GM21619 (cell line): Measurements from ENCODE around the gene GRIA4.

Experiments
- ATAC-seq: cut with Tn5 transposase; IDR thresholded peaks from one replicate; pipeline ENCODE4 v1.9.1; 2021; ENCODE audit not compliant: unreplicated experiment

The GRIA4 gene

DNA sequence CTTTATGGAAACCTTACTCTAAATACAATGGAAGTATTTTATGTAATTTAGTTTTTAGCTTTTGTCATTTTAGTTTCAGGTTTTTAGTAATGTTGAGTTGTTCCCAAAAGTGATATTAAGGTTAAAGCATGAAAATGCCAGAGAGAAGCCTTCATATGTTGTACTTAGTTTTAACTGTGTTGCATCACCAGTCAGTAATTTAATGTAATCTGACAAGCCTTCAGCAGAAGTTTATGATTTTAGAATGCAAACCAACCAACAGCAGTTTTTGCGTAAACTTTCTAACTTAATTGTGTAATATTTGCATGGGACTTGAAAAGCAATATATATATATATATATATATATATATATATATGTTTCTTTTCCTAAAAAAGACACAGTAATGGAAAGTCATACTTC, 301.6 kb downstream of the GRIA4 start:
- no peak for ATAC-seq

DNA sequence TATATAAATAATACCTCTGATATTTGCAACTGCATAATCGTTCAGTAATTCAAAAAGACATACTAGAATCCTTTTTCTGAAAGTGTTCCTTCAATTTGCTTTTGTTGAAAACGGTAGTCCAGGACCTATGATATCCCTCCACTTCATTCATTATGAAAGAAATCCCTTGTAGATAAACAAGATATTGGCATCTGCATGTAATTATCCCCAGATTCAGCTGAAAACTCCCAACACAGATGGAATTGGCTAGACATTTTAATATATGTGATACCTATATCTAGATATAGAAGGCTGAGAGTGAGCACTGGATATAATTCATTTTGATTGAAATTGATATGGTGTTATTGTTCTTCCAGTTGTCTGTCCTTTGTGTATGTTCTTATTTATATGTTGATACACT, 302.8 kb downstream of the GRIA4 start:
- ATAC-seq: no peak

GRCh38 chr11:105915021-105915420, 305.1 kb downstream of the GRIA4 start:
- ATAC-seq: no peak

DNA sequence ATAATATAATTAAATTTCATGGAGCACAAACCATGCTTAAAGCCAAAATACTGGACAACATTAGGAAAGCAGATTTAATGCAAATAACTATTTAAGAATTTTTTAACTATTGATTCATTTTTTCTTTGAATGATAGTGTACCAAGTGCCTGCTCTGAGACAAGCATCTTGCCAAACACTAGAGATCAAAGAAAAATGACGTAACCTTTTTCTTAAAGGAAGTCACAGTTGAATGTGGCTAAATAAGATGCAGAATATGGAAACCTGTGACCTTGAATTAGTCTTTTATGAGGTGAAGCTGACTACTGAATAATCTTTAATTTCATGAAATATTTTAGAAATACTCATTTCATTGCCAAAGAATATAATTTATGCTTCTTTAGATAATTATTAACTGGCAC, 308.2 kb downstream of the GRIA4 start:
- ATAC-seq: no peak

DNA sequence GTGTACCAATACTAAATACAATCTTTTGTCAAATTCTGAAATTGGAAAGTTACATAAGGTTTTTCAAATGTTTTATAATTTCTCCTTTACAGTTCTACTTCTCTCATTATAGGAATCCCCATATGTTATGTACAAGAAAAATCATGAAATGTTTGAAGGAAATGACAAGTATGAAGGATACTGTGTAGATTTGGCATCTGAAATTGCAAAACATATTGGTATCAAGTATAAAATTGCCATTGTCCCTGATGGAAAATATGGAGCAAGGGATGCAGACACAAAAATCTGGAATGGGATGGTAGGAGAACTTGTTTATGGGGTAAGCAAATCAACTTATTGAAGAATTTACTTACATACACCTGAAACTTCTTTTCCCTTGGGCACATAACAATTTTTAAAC, 308.7 kb downstream of the GRIA4 start:
- no peak for ATAC-seq

DNA sequence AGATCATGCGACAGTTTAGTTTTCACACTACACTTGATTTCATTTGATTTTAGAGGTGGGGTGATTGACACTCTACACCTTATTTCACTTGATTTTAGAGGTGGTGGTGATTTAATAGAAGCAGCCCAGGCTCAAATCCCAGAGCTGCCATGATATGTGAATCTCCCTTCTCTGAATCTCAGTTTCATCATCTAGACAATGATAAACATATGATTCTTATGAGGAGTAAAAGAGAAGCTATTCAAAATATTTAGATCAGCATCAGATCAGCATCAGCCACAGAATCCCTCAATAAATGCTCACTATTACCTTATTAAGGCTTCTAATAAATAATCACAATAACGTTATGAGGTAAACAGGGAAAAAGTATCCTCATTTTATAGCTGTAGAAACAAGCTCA, 313.4 kb downstream of the GRIA4 start:
- ATAC-seq: no peak

DNA sequence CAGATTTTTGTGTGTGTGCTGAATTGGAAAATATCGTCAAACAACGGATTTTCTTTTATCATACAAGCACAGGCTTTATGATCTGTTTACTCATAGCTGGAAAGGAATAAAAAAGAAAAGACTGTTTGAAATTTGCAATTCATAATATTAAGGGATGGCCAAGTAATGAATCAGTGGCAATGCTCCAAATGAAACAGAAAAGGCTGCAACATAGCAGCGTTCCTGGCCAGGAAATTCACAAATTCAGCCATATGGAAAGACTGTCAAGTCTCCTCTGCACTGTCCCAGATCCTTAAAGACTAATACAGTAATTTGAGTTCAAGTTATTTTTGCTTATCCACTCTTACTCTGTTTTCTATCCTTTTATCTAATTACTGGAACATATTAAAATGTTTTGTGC, 313.9 kb downstream of the GRIA4 start:
- no peak for ATAC-seq

DNA sequence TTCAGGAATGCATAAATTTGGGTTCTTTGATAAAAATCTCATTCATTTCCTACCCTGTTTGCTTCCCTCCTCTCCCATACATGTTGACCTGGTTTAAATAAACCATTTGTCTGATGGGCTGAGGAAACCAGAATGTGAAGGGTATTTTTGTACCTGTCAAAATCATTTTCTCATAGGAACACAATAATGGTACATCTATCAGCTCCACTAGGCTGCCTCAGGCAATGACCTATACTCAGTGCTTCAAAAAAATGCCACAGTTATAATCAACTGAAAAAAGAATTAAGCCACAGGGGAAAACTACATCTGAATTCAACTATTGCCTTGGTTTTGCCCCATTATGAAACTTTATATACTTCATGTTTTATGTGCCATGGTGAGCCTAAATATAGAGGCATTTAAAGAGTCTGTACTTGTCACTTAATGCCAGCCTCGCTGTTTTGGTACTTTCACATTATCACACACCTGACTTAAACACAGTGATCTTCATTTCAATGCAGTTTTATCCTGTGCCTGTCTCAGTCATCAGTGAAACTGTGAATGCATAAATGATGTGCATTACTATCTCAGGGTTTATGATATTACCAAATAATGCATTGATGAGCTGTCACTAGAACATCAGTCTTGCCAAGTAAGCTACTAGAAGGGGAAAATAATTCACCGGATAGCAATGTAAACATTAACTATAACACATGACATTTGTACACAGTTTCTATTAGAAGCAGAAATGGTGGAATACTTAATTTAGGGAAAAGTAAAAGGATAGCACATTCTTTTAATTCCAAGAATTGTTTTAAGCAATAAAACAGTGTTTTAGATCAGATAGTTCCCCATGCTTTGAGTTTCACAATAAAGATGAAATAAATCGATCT, 319.4 kb downstream of the GRIA4 start:
- ATAC-seq: no peak

DNA sequence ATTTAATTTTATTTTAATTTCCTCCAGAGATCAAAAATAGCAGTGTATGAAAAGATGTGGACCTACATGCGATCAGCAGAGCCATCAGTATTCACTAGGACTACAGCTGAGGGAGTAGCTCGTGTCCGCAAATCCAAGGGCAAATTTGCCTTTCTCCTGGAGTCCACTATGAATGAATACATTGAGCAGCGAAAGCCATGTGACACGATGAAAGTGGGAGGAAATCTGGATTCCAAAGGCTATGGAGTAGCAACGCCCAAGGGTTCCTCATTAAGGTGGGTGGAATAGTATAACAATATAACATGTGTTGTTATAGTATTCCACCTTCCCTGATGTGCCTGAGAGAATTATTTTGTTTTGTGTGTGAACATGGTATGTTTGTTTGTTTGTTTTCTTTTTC, 323.8 kb downstream of the GRIA4 start:
- no peak for ATAC-seq

DNA sequence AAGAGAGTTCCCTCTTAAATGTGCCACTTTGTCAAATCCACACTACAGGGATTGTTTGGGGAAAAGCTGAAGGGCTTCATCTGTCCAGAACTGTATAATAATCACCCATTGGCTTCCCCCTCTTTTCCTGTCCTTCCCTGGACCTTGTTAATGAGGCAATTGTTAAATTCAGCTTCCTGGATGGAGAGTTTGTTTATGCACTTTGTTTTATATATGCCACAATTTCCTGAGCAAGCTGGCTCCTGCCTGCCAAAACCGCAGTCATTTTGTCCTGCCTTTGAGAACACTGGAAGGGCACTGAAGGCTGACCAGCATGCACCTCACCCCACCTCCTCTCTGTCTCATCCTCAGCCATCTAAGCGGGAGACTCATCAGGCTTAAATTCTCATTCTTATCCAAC, 325.9 kb downstream of the GRIA4 start:
- ATAC-seq: no peak

- ATAC-seq: peak; percentile 92
Measured at GRCh38 chr11:105937331-105937730, 327.5 kb downstream of the GRIA4 start.

- peak; percentile 34 for ATAC-seq
Measured at GRCh38 chr11:105937738-105938137, 327.9 kb downstream of the GRIA4 start.

DNA sequence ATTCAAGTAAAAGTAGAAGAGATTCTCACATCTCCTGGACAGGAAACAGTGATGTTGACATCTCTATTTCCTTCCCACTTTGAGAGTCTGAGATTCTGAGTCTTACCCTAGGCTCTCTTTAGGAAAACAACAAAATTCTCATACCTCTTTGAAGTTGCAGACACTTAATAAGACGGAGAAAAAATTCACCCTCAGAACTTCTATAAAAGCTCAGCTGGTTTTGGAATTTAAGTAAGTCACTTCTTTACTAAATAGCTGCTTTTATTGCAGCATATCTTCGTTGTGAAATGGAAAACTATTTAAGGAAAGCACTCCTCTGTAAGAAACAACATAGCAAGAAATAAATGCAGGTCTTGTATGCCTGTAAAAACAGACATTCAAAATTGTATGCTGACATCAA, 333.0 kb downstream of the GRIA4 start:
- ATAC-seq: no peak

DNA sequence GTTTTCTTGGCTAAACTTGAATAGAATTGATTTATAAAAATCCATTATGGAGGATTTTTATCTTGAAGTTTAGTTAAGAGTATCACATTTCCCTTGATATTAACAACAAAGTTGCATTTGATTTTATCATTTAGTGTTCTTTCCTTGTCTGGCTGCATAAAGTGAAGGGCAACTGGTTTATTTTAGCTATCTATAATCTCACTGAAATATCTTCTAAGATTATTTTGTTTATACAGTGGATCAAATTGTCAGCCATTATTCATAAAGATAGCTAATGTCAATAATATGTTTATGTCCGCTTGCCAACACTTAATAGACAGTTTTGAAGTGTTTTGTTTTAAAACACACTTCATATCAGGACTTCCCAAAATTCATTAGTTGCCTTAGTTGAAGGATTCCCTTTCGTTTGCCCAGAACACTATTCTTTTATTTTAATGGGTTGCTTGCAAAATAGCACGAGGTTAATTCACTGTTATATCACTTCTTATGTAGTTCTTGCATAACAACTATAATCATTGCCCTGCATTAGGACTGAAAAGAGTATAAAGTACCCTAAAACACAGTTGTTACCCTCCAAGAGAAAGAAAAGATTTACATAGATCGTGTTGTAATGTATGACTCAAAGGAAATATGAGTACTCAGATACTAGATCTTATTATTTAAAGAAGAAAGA, 339.2 kb downstream of the GRIA4 start:
- no peak for ATAC-seq

- no peak for ATAC-seq
Measured at GRCh38 chr11:105953886-105954285, 344.0 kb downstream of the GRIA4 start.

- no peak for ATAC-seq
Measured at GRCh38 chr11:105960252-105961245, 350.7 kb downstream of the GRIA4 start.

- ATAC-seq: no peak
Measured at GRCh38 chr11:105968021-105968697, 358.3 kb downstream of the GRIA4 start.

DNA sequence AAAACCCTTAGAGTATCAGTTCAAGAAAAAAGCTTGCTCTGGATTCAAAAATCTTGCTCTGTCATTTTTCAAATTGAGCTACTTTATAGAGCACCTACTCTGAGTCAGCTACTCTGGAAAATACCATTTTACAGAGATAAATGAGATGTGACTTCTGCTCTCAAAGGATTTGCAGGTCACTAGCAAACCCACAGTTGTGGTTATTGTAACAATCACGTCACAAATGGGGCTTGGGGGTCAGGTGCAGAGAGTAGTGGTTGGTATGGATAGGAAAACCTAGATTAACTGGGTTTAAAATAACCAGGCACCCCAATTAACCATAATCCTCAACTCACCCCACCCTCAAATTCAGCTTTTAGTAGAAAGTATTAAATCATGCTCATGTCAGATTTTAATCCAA, 359.9 kb downstream of the GRIA4 start:
- ATAC-seq: no peak

DNA sequence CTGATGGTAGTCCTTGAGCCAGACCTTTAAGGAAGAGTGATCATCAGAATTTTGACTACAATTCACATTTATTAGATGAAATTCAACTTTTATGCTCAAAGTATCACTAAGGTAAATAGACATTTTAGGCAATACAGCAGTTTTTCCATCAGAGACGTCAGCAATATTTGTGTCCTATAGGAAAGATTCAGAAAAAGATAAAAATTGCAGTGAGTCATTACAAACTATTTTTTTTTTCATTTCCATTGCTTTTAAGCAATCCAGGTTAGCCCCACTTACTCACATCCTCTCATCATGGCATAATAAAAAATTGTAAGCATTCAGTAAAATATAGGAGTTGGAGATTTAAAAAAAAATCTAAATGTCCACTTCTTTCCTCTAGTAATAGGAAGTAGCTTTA, 365.3 kb downstream of the GRIA4 start:
- ATAC-seq: no peak

DNA sequence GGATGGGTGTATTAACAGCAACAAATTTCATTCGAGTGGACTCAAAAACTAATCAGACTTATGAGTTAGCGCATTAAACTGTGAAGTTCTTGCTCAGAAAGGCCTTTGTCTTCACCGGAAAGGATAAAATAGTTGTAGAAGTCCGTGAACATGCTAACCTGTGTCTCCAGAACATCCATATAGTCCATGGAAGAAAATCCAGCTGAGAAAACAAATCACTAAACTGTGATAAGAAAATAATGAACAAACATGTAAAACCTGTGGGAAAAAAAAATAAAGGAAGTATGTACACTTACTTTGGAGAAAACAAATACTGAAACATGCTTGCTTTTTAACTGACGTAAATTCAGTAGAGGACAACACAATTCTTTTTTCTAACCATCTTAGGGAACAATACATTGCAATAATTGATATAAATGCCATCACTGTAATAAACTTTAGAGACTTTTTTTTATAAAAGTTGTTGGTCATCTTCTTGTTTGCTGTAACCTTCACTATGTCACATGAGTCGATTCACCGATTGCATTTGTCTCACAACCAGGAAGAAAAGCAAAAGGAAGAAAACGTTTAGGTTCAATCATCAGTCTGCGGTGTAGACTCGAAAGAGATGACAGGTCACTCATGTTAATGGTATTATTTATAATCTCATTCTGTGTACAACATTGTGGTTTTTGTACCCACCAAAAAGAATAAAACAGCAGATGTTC, 370.3 kb downstream of the GRIA4 start:
- no peak for ATAC-seq
